ENCODE results near the gene ZBED1. TPM values are rescaled to one million over a fixed set of nuclear protein-coding genes. Genes with fewer than 3 reads are reported as not detected.

ZBED1 gene
- total RNA-seq, 2 donors from 2014 or later: 41.5 to 56.3 TPM

DNA sequence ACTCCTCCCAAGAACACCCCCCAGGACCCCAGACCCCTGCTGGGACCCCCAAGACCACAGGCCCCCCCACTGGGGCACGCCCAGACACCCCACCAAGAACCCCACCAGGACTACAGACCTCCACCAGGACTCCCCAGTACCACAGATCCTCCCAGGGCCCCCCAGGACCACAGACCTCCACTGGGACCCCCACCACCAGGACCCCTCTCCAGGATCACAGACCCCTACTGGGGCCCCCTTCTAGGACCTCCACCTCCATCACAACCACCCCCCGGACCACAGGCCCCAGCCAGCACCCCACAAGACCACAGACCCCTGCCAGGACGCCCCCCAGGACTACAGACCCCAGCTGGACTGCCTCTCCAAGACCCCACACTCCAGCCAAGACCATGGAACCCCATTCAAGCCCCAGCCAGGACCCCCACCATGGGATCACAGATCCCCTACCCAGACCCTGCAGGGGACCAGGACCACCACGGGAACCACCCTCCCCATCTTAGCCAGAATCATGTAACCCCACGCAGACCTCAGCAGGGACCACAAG lies 855 bp upstream of the ZBED1 start:
- no peak for ATAC-seq
- intact Hi-C loops (cut with DNase I, micrococcal nuclease): no loop called here

GRCh38 chrX:2500091-2500802 lies 529 bp downstream of the ZBED1 start:
- intact Hi-C loops (cut with DNase I, micrococcal nuclease): no loop called here
- peak; percentile 35 for ATAC-seq
- peak in 1 of 2 donors; percentile 54 for DNase-seq

More for the DNA sequence above, 855 bp upstream of the ZBED1 start:
- DNase-seq: peak in 1 of 2 donors; percentile 27

DNA sequence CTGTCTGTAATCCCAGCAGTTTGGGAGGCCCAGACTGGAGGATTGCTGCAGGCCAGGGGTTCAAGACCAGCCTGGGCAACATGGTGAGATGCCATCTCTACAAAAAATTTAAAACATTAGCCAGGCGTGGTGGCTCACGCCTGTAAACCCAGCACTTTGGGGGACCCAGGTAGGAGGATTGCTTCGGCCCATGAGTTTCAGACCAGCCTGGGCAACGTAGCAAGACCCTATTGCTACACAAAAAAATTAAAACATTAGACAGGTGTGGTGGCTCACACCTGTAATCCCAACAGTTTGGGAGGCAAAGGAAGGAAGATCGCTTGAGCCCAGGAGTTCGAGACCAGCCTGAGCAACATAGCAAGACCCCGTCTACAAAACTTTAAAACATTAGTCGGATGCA lies 1.3 kb downstream of the ZBED1 start:
- ATAC-seq (no peak), DNase-seq (no peak)
- intact Hi-C loops (cut with DNase I, micrococcal nuclease): no loop called here

GRCh38 chrX:2498781-2499302 lies 1.9 kb downstream of the ZBED1 start:
- peak; percentile 45 to 51 for DNase-seq
- ATAC-seq: peak; percentile 72
- intact Hi-C loops (cut with DNase I, micrococcal nuclease): no loop called here

DNA sequence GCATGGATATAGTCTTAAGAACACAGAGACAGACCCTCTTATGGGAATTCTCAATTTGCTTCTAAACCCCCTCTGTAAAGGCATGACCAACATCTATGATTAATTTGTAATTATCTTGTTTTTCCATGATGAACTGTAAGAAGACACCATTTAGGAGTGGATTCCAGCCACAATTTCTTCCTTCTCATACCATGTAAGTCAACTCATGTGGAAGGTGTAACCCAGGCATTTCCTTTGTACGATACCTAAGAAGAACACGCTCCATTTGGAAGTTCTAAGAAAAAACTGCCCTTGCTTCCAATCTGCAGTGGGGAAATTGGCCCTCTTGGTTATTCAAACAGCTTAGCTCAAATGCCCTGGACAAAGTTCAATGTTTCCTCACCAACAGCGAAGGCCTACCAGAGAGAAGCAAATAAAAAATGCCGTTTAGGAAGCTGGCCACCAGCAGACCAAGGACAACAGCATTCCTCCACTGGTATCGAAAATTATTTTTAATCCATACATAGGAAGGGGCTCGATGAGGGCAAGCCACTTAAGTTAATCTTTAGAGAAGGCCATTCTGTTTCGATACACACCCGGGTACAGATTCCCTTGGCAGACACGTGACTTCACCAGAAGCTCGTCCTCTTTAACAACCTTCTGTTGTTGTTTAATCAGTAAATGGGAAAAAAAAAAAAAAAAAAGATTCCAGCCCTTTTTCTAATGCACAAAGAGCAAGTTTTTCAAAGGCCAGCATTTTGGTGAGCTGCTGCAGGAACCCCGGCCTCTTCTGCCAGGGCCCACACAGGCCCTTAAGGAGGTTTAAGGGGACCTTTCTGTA lies 2.6 kb downstream of the ZBED1 start:
- ATAC-seq: peak; percentile 70
- intact Hi-C loops (cut with DNase I, micrococcal nuclease): no loop called here
- DNase-seq: peak; percentile 33 to 58

GRCh38 chrX:2495595-2495994 lies 5.2 kb downstream of the ZBED1 start:
- no peak for ATAC-seq
- intact Hi-C loops (cut with DNase I, micrococcal nuclease): no loop called here
- no peak for DNase-seq

DNA sequence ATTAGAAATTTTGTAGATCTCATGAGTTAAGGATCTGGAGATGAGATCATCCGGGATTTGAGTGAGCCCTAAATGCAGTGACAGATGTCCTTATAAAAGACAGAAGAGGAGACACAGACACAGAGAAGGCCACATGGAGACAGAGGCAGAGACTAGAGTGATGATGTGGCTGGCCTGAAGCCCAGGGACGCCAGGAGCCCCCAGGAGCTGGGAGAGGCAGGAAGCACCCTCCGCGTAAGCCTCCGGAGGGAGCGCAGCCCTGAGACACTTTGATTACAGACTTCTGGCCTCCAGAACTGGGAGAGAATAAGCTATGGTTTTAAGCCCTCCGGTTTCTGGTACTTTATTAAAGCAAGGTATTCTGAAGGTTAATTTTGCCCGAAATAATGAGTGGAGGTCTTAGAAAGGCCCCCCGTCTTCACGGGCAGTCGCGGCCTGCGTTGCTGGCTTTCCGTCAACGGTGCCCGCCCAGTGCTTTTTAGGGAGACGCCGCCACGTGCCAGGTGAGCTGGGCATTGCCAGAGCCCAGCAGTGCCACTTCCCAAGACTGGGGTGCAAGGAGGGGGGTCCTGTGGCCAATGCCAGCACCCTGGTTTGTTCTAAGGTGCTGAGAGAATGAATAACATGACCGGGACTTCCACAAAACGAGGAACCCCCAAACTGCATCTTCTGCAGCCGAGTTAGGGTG lies 8.1 kb downstream of the ZBED1 start:
- DNase-seq (no peak), ATAC-seq (no peak)
- intact Hi-C loops (cut with DNase I, micrococcal nuclease): no loop called here

GRCh38 chrX:2490634-2491033 lies 10.1 kb downstream of the ZBED1 start:
- intact Hi-C loops (cut with DNase I, micrococcal nuclease): no loop called here
- no peak for ATAC-seq
- peak in 1 of 2 donors; percentile 14 for DNase-seq

DNA sequence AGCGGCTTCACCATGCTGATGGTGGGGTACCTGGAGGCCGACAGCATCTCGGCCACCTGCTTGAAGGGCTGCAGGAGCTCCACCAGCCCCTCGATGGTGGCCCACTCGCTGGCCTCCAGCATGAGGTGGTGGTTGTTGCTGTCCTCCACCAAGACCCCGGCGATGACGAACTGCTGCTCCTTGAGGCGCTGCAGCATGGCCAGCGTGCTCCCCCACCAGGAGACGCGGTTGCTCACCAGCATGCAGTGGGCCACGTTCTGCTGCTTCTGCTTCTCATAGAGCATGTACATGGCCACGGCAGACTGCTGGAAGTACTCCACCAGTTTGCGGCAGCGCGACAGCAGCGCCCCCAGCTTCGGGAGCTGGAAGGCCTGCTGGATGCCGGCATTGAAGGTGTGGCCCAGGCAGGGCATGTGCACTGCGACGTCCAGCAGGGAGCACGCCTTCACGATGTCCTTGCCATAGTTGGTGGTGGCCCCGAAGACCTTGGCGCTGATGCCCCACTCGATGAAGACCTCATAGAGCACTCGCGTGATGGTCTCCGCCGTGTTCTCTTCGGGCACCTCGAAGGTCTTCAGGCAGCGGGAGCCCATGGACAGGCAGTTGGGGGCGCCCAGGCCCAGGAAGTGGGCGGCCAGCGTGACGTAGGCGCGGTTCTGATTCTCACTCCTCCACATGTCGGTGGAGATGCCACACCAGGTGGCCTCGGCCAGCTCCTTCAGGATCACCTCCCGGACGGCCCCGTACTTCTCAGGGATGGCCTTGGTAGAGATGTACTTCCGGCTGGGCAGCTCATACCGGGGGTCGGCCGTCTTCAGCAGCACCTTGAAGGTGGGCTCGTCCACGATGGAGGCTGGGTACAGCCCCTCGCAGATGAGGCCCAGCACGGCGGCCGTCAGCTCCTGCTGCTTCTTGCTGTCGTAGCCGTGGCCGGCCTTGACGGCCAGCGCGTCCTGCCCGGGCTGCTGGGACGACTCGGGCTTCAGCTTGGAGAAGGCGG lies 11.0 kb downstream of the ZBED1 start:
- ATAC-seq (peak; percentile 7), DNase-seq (peak in 1 of 2 donors; percentile 16)
- intact Hi-C loops (cut with DNase I, micrococcal nuclease): no loop called here

GRCh38 chrX:2488621-2489285 lies 12.0 kb downstream of the ZBED1 start:
- DNase-seq (no peak), ATAC-seq (no peak)
- intact Hi-C loops (cut with DNase I, micrococcal nuclease): no loop called here

DNA sequence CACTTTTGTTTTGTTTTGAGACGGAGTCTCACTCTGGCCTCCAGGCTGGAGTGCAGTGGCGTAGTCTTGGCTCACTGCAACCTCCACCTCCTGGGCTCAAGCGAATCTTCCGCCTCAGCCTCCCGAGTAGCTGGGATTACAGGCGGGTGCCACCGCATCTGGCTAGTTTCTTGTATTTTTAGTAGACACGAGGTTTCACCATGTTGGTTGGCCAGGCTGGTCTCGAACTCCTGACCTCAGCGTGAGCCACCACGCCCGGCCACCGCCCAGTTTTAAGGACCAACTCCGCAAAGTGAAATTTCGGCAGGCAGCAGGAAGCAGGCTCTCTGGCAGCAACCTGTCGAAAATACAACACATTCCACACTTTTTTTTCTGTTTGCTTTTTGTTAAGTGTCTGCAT lies 13.4 kb downstream of the ZBED1 start:
- DNase-seq (no peak), ATAC-seq (no peak)
- intact Hi-C loops (cut with DNase I, micrococcal nuclease): no loop called here

DNA sequence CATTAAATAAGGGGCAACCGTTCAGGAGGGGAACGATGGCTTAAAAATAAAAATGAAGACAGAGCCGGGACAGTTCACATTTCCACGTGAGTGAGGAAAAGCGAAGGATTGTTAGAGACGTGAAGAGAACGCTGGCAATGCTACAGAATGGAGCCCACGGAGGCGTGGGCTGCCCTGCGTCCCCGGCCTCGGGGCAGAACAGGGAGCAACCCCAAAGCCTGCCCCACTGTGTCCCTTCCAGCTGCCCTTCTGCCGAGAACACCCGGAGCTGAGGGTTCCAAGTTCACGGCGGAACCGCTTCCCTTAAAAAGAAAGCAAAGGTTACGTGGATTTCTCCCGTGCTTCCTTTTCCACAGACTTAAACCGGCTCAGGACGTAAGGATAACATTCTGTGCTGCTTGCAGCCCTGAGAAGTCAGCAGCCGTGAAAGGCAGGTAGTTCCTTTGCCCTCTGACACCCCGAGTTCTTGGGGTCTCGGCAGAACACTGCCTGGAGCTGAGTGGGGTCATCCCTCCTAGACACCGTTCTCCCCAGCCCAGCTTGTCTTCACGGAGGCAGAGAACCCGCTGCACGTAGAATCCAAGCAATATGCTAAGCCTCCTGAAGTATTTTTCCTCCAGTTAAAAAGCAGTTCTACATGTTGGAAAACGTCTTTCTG lies 14.2 kb downstream of the ZBED1 start:
- no peak for DNase-seq
- ATAC-seq: no peak
- intact Hi-C loops (cut with DNase I, micrococcal nuclease): no loop called here

GRCh38 chrX:2485789-2486345 lies 14.9 kb downstream of the ZBED1 start:
- no peak for DNase-seq
- no peak for ATAC-seq
- intact Hi-C loops (cut with DNase I, micrococcal nuclease): no loop called here

GRCh38 chrX:2484721-2485648 lies 15.8 kb downstream of the ZBED1 start:
- DNase-seq (no peak), ATAC-seq (no peak)
- intact Hi-C loops (cut with DNase I, micrococcal nuclease): no loop called here

GRCh38 chrX:2484256-2484655 lies 16.5 kb downstream of the ZBED1 start:
- intact Hi-C loops (cut with DNase I, micrococcal nuclease): no loop called here
- ATAC-seq (no peak), DNase-seq (peak in 1 of 2 donors; percentile 17)

Measured in left colon (tissue), 2 donors.